ENCODE measurements around the gene RBBP8. TPM values are rescaled to one million over a fixed set of nuclear protein-coding genes. Genes with fewer than 3 reads are reported as not detected.

Gene RBBP8
- total RNA-seq, 3 donors from 2014 or later (not counting 1 experiment from before 2014, with no cell fraction given) = 11.6 to 18.7 (median 12.1) TPM

Other genes starting within 250 kb of the RBBP8 start
- 1 to 10 TPM; 1.3 to 2.2 (median 1.8) TPM for gene CABLES1, start 202.2 kb downstream of the RBBP8 start, total RNA-seq